HepG2 (cell line): Measurements from ENCODE around the gene ZFP37. TPM values are rescaled to one million over a fixed set of nuclear protein-coding genes. Genes with fewer than 3 reads are reported as not detected.

Experiments used
- ATAC-seq: fragments of 200-7000 bp; cut with Tn5 transposase; 3 replicates; pipeline ENCODE4 v1.9.1; 2020; ENCODE audit warnings: mild to moderate bottlenecking, moderate library complexity
- BruUV-seq: library from RNA; stranded (reverse); fragments of 400-500 nt; replicated peaks from 2 replicates; lab custom pipeline; 2021; lab: Mats Ljungman, UMichigan
- CTCF ChIA-PET: fragments of 300-600 bp; formaldehyde crosslinking; extraction: SDS; loops from one replicate; lab custom pipeline; 2021; ENCODE audit warnings: low total read pairs, inconsistent platforms, low intra/inter-chr PET ratio; lab: Yijun Ruan, JAX
- POLR2A ChIA-PET: fragments of 350-600 bp; sonication (Branson Sonifier 250); formaldehyde crosslinking; loops from one replicate; lab custom pipeline; 2020; ENCODE audit warnings: antibody characterized with exemption, inconsistent platforms; lab: Yijun Ruan, JAX
- DNase-seq: peaks from one replicate; pipeline ENCODE4 v3.0.0-alpha.2; 2015; ENCODE audit warnings: low spot score
- FAIRE-seq: peaks from 3 replicates; lab custom pipeline; 2011; peaks lifted over from hg19 to GRCh38; lab: Jason Lieb, UNC
- H2AFZ ChIP-seq: one replicate; pipeline ENCODE4 v1.6.1; 2011; ENCODE audit warnings: low read length, inconsistent platforms
- H3K27ac ChIP-seq: fragments of 300-600 bp; 3 replicates; pipeline ENCODE4 v1.8.0; 2011; ENCODE audit warnings: mixed run types, mild to moderate bottlenecking, mixed read lengths, low read length, inconsistent platforms; ENCODE audit not compliant: insufficient read depth; ENCODE audit errors: extremely low read length
- H3K27me3 ChIP-seq, 2 experiments: fragments of 200-600 bp in 1 of 2; 2 replicates in 1 of 2; 3 replicates in 1 of 2; pipeline versions ENCODE4 v1.6.0 to v1.8.0; 2011; ENCODE audit warnings: low read length in 2 of 2, mild to moderate bottlenecking in 2 of 2, moderate library complexity in 2 of 2, inconsistent platforms in 1 of 2; ENCODE audit not compliant: insufficient read depth in 2 of 2, control insufficient read depth in 1 of 2
- H3K36me3 ChIP-seq, 2 experiments: fragments of 200-600 bp in 1 of 2; replicated peaks in 1 of 2; 2 replicates in 1 of 2; 3 replicates in 1 of 2; pipeline versions ENCODE4 v1.5.1 to v1.8.0; 2011; ENCODE audit warnings: low read length in 2 of 2, inconsistent platforms in 1 of 2; ENCODE audit not compliant: insufficient read depth in 2 of 2, control insufficient read depth in 1 of 2
- H3K4me1 ChIP-seq: 2 replicates; pipeline ENCODE4 v1.5.1; 2012; ENCODE audit warnings: low read length, inconsistent platforms; ENCODE audit not compliant: insufficient read depth
- H3K4me2 ChIP-seq: 2 replicates; pipeline ENCODE4 v1.6.0; 2011; ENCODE audit warnings: low read depth, low read length, inconsistent platforms
- H3K4me3 ChIP-seq, 3 experiments: fragments of 200-600 bp in 1 of 3; sonication (generic), shearing (Covaris generic) in 1 of 3; replicated peaks in 1 of 3; 2 replicates each; pipeline ENCODE4 v1.5.1; 2011 to 2016; ENCODE audit warnings: low read length in 3 of 3, inconsistent platforms in 2 of 3, low read depth in 2 of 3, mild to moderate bottlenecking in 2 of 3, control low read depth in 1 of 3, mixed read lengths in 1 of 3; ENCODE audit not compliant: insufficient read depth in 1 of 3
- H3K79me2 ChIP-seq: one replicate; pipeline ENCODE4 v1.6.1; 2011; ENCODE audit warnings: low read length, inconsistent platforms; ENCODE audit not compliant: insufficient read depth
- H3K9ac ChIP-seq: 2 replicates; pipeline ENCODE4 v1.6.0; 2011; ENCODE audit warnings: mild to moderate bottlenecking, low read depth, low read length, inconsistent platforms; ENCODE audit not compliant: insufficient read depth
- H3K9me3 ChIP-seq: 2 replicates; pipeline ENCODE4 v1.5.1; 2012; ENCODE audit warnings: mild to moderate bottlenecking, low read length
- H4K20me1 ChIP-seq: 2 replicates; pipeline ENCODE4 v1.6.0; 2011; ENCODE audit warnings: inconsistent platforms, mild to moderate bottlenecking, low read length, moderate library complexity; ENCODE audit not compliant: insufficient read depth
- CTCF ChIP-seq: sonication (generic); formaldehyde crosslinking; IDR thresholded peaks from 2 replicates; pipeline ENCODE4 v1.5.0; 2020; ENCODE audit warnings: mild to moderate bottlenecking, missing genetic modification reagents, moderate library complexity
- FOXP4 ChIP-seq: sonication (generic); formaldehyde crosslinking; IDR thresholded peaks from 2 replicates; pipeline ENCODE4 v1.4.0; 2020; ENCODE audit warnings: missing genetic modification reagents
- KLF11 ChIP-seq: IDR thresholded peaks from 2 replicates; pipeline ENCODE4 v1.6.1; 2016; ENCODE audit warnings: missing compliant biosample characterization
- KLF15 ChIP-seq: sonication (generic); formaldehyde crosslinking; IDR thresholded peaks from 2 replicates; pipeline ENCODE4 v1.8.1; 2023; ENCODE audit warnings: borderline replicate concordance, mild to moderate bottlenecking, inconsistent platforms, missing genetic modification reagents, mixed read lengths
- PRMT3 ChIP-seq: sonication (generic); formaldehyde crosslinking; IDR thresholded peaks from 2 replicates; pipeline ENCODE4 v1.8.1; 2022; ENCODE audit warnings: low read depth, mild to moderate bottlenecking, moderate library complexity, missing genetic modification reagents, borderline replicate concordance
- SKI ChIP-seq: fragments of 450-650 bp; IDR thresholded peaks from one replicate; pipeline ENCODE4 v1.6.1; 2018; ENCODE audit warnings: mild to moderate bottlenecking; ENCODE audit not compliant: partially characterized antibody
- SKIL ChIP-seq: sonication (generic); formaldehyde crosslinking; IDR thresholded peaks from 2 replicates; pipeline ENCODE4 v1.8.0; 2022; ENCODE audit warnings: missing genetic modification reagents, mild to moderate bottlenecking, moderate library complexity, borderline replicate concordance
- XBP1 ChIP-seq: sonication (generic); formaldehyde crosslinking; IDR thresholded peaks from 2 replicates; pipeline ENCODE4 v1.5.0; 2020; ENCODE audit warnings: missing genetic modification reagents
- ZFP62 ChIP-seq: sonication (generic); formaldehyde crosslinking; IDR thresholded peaks from 2 replicates; pipeline ENCODE4 v1.4.0; 2020; ENCODE audit warnings: missing genetic modification reagents
- ZKSCAN8 ChIP-seq: IDR thresholded peaks from 2 replicates; pipeline ENCODE4 v1.6.1; 2016; ENCODE audit warnings: borderline replicate concordance, missing genetic modification reagents, missing compliant biosample characterization
- ZNF17 ChIP-seq: sonication (generic); formaldehyde crosslinking; IDR thresholded peaks from 2 replicates; pipeline ENCODE4 v1.5.0; 2020; ENCODE audit warnings: mild to moderate bottlenecking, missing genetic modification reagents
- ZNF354B ChIP-seq: sonication (generic); formaldehyde crosslinking; IDR thresholded peaks from 2 replicates; pipeline ENCODE4 v1.8.0; 2022; ENCODE audit warnings: mild to moderate bottlenecking, missing genetic modification reagents
- ZNF652 ChIP-seq: IDR thresholded peaks from 2 replicates; pipeline ENCODE4 v1.6.1; 2016; ENCODE audit warnings: low read depth, borderline replicate concordance
- ZNF660 ChIP-seq: sonication (generic); formaldehyde crosslinking; IDR thresholded peaks from 2 replicates; pipeline ENCODE4 v1.5.1; 2020; ENCODE audit warnings: mild to moderate bottlenecking, low read depth, missing genetic modification reagents, borderline replicate concordance
- WGBS: methylation state at CpG from one replicate; pipeline ENCODE4 v1.1.6; 2017; ENCODE audit warnings: low lambda C conversion rate; 5-methylcytosine and 5-hydroxymethylcytosine counted together
- in situ Hi-C: cut with HindIII; loops from 2 replicates; pipeline ENCODE4 v1.10.0; 2017; ENCODE audit warnings: low pct_unique_long_range_greater_than_20kb; ENCODE audit not compliant: extremely low pct_ligation_motif_present
- intact Hi-C: fragments of 100-400 bp; cut with micrococcal nuclease; formaldehyde crosslinking; loops from one replicate; pipeline ENCODE4 v1.10.0; 2022; ENCODE audit not compliant: unreplicated experiment
- polyA plus RNA-seq, 8 experiments: library from polyadenylated mRNA; depleted of rRNA in 3 of 8; stranded (reverse) in 7 of 8; unstranded in 1 of 8; fragments of >200 nt; fragmentation: Illumina TruSeq in 4 of 8; extraction: Trizol in 4 of 8; gene quantifications; 2 replicates each; pipeline versions ENCODE4 v1.2.1 to v1.2.3, GENCODE V29; 2011 to 2016; ENCODE audit warnings: low read depth in 4 of 8, missing spikeins in 1 of 8, mixed read lengths in 1 of 8; ENCODE audit not compliant: insufficient read depth in 1 of 8
- total RNA-seq, 5 experiments: library from RNA; depleted of rRNA; stranded (reverse); fragments of >200 nt; fragmentation: Illumina TruSeq; extraction: Trizol; gene quantifications; 2 replicates each; pipeline ENCODE4 v1.2.3, GENCODE V29; 2016; ENCODE audit warnings: low read depth in 1 of 5

Gene ZFP37
- total and polyA plus RNA-seq, 2 of the 13 experiments (the other 11 are each of a cell fraction or from before 2014, with no cell fraction given): 1.1 to 3.7 TPM

GRCh38 chr9:113026200-113026599 lies 30.3 kb downstream of the ZFP37 start:
- CTCF ChIA-PET: no interaction called here
- no peak for DNase-seq
- no peaks in the 10 kb centered on the region for H3K36me3 ChIP-seq
- no peaks in the 10 kb centered on the region for H3K27me3 ChIP-seq
- no peak for ATAC-seq
- POLR2A ChIA-PET: no interaction called here
- H3K79me2 ChIP-seq: no peaks in the 10 kb centered on the region
- WGBS: 11% methylated on average over 1 of the region's 1 CpG
- H3K4me1 ChIP-seq: no peaks in the 10 kb centered on the region
- no TSS peak for BruUV-seq
- no peak overlapping the region for H3K4me2 ChIP-seq
- H3K9me3 ChIP-seq: peaks cover 57% of the 10 kb centered on the region
- intact Hi-C loops (no loop called here), in situ Hi-C loops (no loop called here)
- no peak for FAIRE-seq
- no peak for TF ChIP-seq KLF11 (CRISPR knock-in tag)
- TF ChIP-seq PRMT3 (CRISPR knock-in tag): no peak
- TF ChIP-seq SKI: no peak
- no peak overlapping the region for H3K27ac ChIP-seq
- no peak overlapping the region for H3K4me3 ChIP-seq
- H4K20me1 ChIP-seq: no peaks in the 10 kb centered on the region
- no peak overlapping the region for H2AFZ ChIP-seq
- no peak overlapping the region for H3K9ac ChIP-seq

- H3K4me2 ChIP-seq: no peak overlapping the region
- ChIA-PET POLR2A (no interaction called here), CTCF (no interaction called here)
- H3K4me3 ChIP-seq: no peak overlapping the region
- DNase-seq: no peak
- intact Hi-C loops: no loop called here
- H3K79me2 ChIP-seq: no peaks in the 10 kb centered on the region
- no peaks in the 10 kb centered on the region for H3K27me3 ChIP-seq
- in situ Hi-C loops: no loop called here
- H4K20me1 ChIP-seq: no peaks in the 10 kb centered on the region
- no peak for ATAC-seq
- WGBS: 64% methylated on average over 3 of the region's 3 CpGs
- H3K36me3 ChIP-seq: no peaks in the 10 kb centered on the region
- no peak for FAIRE-seq
- H2AFZ ChIP-seq: no peak overlapping the region
- BruUV-seq: no TSS peak
- H3K9ac ChIP-seq: no peak overlapping the region
- H3K4me1 ChIP-seq: no peaks in the 10 kb centered on the region
- no peak overlapping the region for H3K27ac ChIP-seq
- peaks cover 25% of the 10 kb centered on the region for H3K9me3 ChIP-seq
- TF ChIP-seq ZNF354B: no peak
- no peak for TF ChIP-seq KLF15 (CRISPR knock-in tag)
- no peak for TF ChIP-seq ZNF660 (CRISPR knock-in tag)
- TF ChIP-seq ZKSCAN8 (CRISPR knock-in tag): no peak
- no peak for TF ChIP-seq CTCF
- no peak for TF ChIP-seq XBP1 (CRISPR knock-in tag)
- no peak for TF ChIP-seq SKIL (CRISPR knock-in tag)
- no peak for TF ChIP-seq ZNF17
- no peak for TF ChIP-seq FOXP4 (CRISPR knock-in tag)
- TF ChIP-seq ZFP62 (CRISPR knock-in tag): no peak
- TF ChIP-seq ZNF652: no peak
Measured at GRCh38 chr9:113018247-113018646, 38.3 kb downstream of the ZFP37 start.
